Sigmoid colon (tissue), 7 donors: ENCODE results near the gene FAM72D. TPM values are rescaled to one million over a fixed set of nuclear protein-coding genes. Genes with fewer than 3 reads are reported as not detected.
A peak's percentile ranks its signal among the peaks of the same experiment; 100 is the strongest.
"Not testable (repeated sequence)": the region's sequence is repeated elsewhere in the genome, so short reads cannot be mapped to it uniquely, and the experiment has no call there.

Source experiments
- DNase-seq: peaks from one replicate; pipeline ENCODE4 v3.0.0-alpha.2; 2019
- H3K27ac ChIP-seq, 4 donors: fragments of 200-600 bp; sonication (generic); one replicate each; pipeline ENCODE4 v1.5.1; 2016 to 2019; ENCODE audit warnings: mild to moderate bottlenecking in 1 of 4
- H3K27me3 ChIP-seq, 3 donors: fragments of 200-600 bp; sonication (generic); one replicate each; pipeline ENCODE4 v1.5.1; 2019; ENCODE audit warnings: mild to moderate bottlenecking in 1 of 3
- H3K36me3 ChIP-seq, 4 donors: fragments of 200-600 bp; sonication (generic); one replicate each; pipeline ENCODE4 v1.5.1; 2016 to 2019
- H3K4me1 ChIP-seq, 4 donors: fragments of 200-600 bp; sonication (generic); one replicate each; pipeline ENCODE4 v1.5.1; 2017 to 2019
- H3K4me3 ChIP-seq, 4 donors: fragments of 200-600 bp; sonication (generic); one replicate each; pipeline ENCODE4 v1.5.1; 2017 to 2019; ENCODE audit warnings: mild to moderate bottlenecking in 2 of 4, moderate library complexity in 1 of 4
- H3K9me3 ChIP-seq, 4 donors: fragments of 200-600 bp in 3 of 4; sonication (generic) in 3 of 4; one replicate each; pipeline versions ENCODE4 v1.5.1 to v1.6.1; 2013 to 2019
- WGBS, 2 donors: extraction: QIAGEN DNeasy Blood & Tissue Kit; methylation state at CpG; one replicate each; pipeline ENCODE4 v1.1.7; 2013; 5-methylcytosine and 5-hydroxymethylcytosine counted together
- intact Hi-C: fragments of 100-400 bp; cut with DNase I; formaldehyde crosslinking; loops from one replicate; pipeline ENCODE4 v1.15.1; 2023
- polyA plus RNA-seq, 3 donors: library from polyadenylated mRNA; stranded (reverse); fragments of 200-250 nt; gene quantifications; one replicate each; pipeline ENCODE4 v1.2.3, GENCODE V29; 2013
- total RNA-seq, 4 donors: library from RNA; depleted of rRNA; stranded (reverse); fragments of >200 nt; gene quantifications; one replicate each; pipeline ENCODE4 v1.1.0, GENCODE V29; 2016
- donor health status: healthy with polysubstance abuse.
- donor health status: Bipolar disorder and iron deficiency.
- donor health status: healthy.

The FAM72D gene
- total and polyA plus RNA-seq, 7 donors, result 0.36 to 1.6 (median 0.69) TPM; not detected in 4

- H3K4me3 ChIP-seq, DNase-seq, H3K27me3 ChIP-seq, H3K27ac ChIP-seq, H3K9me3 ChIP-seq, H3K4me1 ChIP-seq, H3K36me3 ChIP-seq, intact Hi-C loops: not testable (repeated sequence)
- WGBS, 2 donors, result no CpG with 5 or more reads among the region's 3 CpGs
These were observed 15.9 kb downstream of the FAM72D start for GRCh38 chr1:145111674-145112073.

- H3K27me3 ChIP-seq, H3K27ac ChIP-seq, H3K4me3 ChIP-seq, H3K9me3 ChIP-seq, H3K36me3 ChIP-seq, H3K4me1 ChIP-seq, DNase-seq, intact Hi-C loops: not testable (repeated sequence)
- WGBS, 2 donors, result no CpG with 5 or more reads among the region's 3 CpGs
These were observed 16.9 kb downstream of the FAM72D start for GRCh38 chr1:145112703-145113102.

GRCh38 chr1:145114560-145115057, 18.8 kb downstream of the FAM72D start:
- DNase-seq, H3K4me1 ChIP-seq, H3K27me3 ChIP-seq, H3K4me3 ChIP-seq, H3K36me3 ChIP-seq, H3K9me3 ChIP-seq, intact Hi-C loops, H3K27ac ChIP-seq: not testable (repeated sequence)
- WGBS, 2 donors, result no CpG with 5 or more reads among the region's 1 CpG

GRCh38 chr1:145115587-145116493, 20.1 kb downstream of the FAM72D start:
- DNase-seq, H3K36me3 ChIP-seq, H3K4me1 ChIP-seq, H3K27me3 ChIP-seq, H3K9me3 ChIP-seq, H3K27ac ChIP-seq, H3K4me3 ChIP-seq, intact Hi-C loops: not testable (repeated sequence)
- no CpG with 5 or more reads among the region's 6 CpGs for WGBS, 2 donors

GRCh38 chr1:145119842-145120241, 24.1 kb downstream of the FAM72D start:
- intact Hi-C loops, result not testable (repeated sequence)

GRCh38 chr1:145122344-145123061, 26.7 kb downstream of the FAM72D start:
- intact Hi-C loops, H3K9me3 ChIP-seq, H3K4me3 ChIP-seq, H3K4me1 ChIP-seq, DNase-seq, H3K36me3 ChIP-seq, H3K27me3 ChIP-seq, H3K27ac ChIP-seq: not testable (repeated sequence)
- no CpG with 5 or more reads among the region's 7 CpGs for WGBS, 2 donors

More at GRCh38 chr1:145119842-145120241, 24.1 kb downstream of the FAM72D start:
- not testable (repeated sequence) for H3K4me1 ChIP-seq, DNase-seq, H3K27me3 ChIP-seq, H3K9me3 ChIP-seq, H3K27ac ChIP-seq, H3K36me3 ChIP-seq, H3K4me3 ChIP-seq
- no CpG with 5 or more reads among the region's 3 CpGs for WGBS, 2 donors

- no CpG with 5 or more reads among the region's 1 CpG for WGBS, 2 donors
- H3K27me3 ChIP-seq, H3K4me1 ChIP-seq, H3K4me3 ChIP-seq, H3K9me3 ChIP-seq, H3K36me3 ChIP-seq, intact Hi-C loops, H3K27ac ChIP-seq, DNase-seq: not testable (repeated sequence)
These were observed 27.3 kb downstream of the FAM72D start for GRCh38 chr1:145123062-145123395.

GRCh38 chr1:145123992-145124641, 28.3 kb downstream of the FAM72D start:
- intact Hi-C loops, H3K27me3 ChIP-seq, H3K27ac ChIP-seq, H3K9me3 ChIP-seq, H3K4me3 ChIP-seq, H3K4me1 ChIP-seq, DNase-seq, H3K36me3 ChIP-seq: not testable (repeated sequence)
- WGBS, 2 donors, result no CpG with 5 or more reads among the region's 7 CpGs

GRCh38 chr1:145125112-145125511, 29.3 kb downstream of the FAM72D start:
- DNase-seq, H3K27ac ChIP-seq, H3K36me3 ChIP-seq, intact Hi-C loops, H3K9me3 ChIP-seq, H3K27me3 ChIP-seq, H3K4me3 ChIP-seq, H3K4me1 ChIP-seq: not testable (repeated sequence)
- no CpG with 5 or more reads among the region's 1 CpG for WGBS, 2 donors

GRCh38 chr1:145127144-145127543, 31.4 kb downstream of the FAM72D start:
- H3K9me3 ChIP-seq, H3K4me3 ChIP-seq, H3K27ac ChIP-seq, H3K4me1 ChIP-seq, DNase-seq, H3K27me3 ChIP-seq, intact Hi-C loops, H3K36me3 ChIP-seq: not testable (repeated sequence)

GRCh38 chr1:145128697-145129469, 33.1 kb downstream of the FAM72D start:
- H3K27ac ChIP-seq, H3K4me1 ChIP-seq, H3K4me3 ChIP-seq, H3K9me3 ChIP-seq, H3K36me3 ChIP-seq, intact Hi-C loops, H3K27me3 ChIP-seq: not testable (repeated sequence)
- DNase-seq, result peak; percentile 28
- 61 to 67% methylated on average over 12 to 13 of the region's 14 CpGs for whole genome bisulfite sequencing, 2 donors

GRCh38 chr1:145134476-145134875, 38.7 kb downstream of the FAM72D start:
- WGBS, 2 donors, result no CpG with 5 or more reads among the region's 1 CpG
- H3K27ac ChIP-seq, H3K4me1 ChIP-seq, DNase-seq, H3K9me3 ChIP-seq, H3K36me3 ChIP-seq, intact Hi-C loops, H3K27me3 ChIP-seq, H3K4me3 ChIP-seq: not testable (repeated sequence)
